ENCODE results near the gene LIPA. TPM values are rescaled to one million over a fixed set of nuclear protein-coding genes. Genes with fewer than 3 reads are reported as not detected.
"Not testable (repeated sequence)": the region's sequence is repeated elsewhere in the genome, so short reads cannot be mapped to it uniquely, and the experiment has no call there.

LIPA gene
- total RNA-seq, 2 donors from 2014 or later, result 19.8 to 30.4 TPM

DNA sequence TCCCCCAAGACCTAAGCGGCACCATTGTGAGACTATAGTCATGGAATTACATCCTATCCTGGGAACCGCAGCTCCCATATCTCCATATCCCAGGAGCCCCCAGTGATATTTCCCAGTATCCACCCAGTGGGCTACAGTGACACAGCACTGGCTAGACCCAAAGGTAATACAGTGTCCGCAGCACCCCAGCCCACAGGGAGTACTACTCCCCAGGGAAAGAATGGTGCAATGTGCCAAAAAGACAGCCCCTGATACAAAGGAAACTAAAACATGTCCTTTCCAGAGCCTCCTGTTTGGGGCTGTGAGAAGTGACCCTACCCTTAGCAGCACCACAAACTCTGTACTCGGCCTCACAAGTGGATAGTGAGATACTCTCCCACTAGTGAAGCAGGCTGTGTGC is 45.8 kb upstream of the LIPA start:
- TF ChIP-seq POLR2A (IDR thresholded peaks at IDR 0.05) (no peak), CTCF (IDR thresholded peaks at IDR 0.05) (no peak)
- intact Hi-C loops (cut with DNase I), result no loop called here
- Histone ChIP-seq H3K27me3 (no peaks in the 10 kb centered on the region), H3K36me3 (replicated peaks in 1 of 2; ENCODE audit: insufficient read depth in 1 of 2, low read depth in 2 of 2) (no peaks in the 10 kb centered on the region), H3K27ac (no peak overlapping the region), H3K4me1 (peaks cover 9% of the 10 kb centered on the region), H3K4me3 (no peak overlapping the region), H3K9me3 (no peaks in the 10 kb centered on the region)
- ATAC-seq (no peak), DNase-seq (no peak)
- 88 to 97% methylated on average over 4 of the region's 4 CpGs for WGBS, 2 donors

DNA sequence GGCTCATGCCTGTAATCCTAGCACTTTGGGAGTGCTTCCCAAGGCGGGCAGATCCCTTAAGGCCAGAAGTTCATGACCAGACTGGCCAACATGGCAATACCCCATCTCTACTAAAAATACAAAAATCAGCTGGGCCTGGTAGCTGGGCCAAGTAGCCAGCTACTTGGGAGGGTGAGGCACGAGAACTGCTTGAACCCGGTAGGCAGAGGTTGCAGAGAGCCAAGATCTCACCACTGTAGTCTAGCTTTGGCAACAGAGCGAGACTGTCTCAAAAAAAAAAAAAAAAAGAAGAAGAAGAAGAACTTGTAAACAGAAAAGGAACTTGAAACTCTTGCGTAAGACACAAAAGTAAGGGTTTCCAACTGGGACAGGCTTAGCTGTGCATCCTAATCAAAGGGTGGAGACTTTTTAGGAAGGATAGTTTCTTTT is 44.7 kb upstream of the LIPA start:
- H3K9me3 ChIP-seq, result no peaks in the 10 kb centered on the region
- no peak overlapping the region for H3K4me3 ChIP-seq
- 68 to 79% methylated on average over 5 of the region's 5 CpGs for WGBS, 2 donors
- H3K27ac ChIP-seq, result peak overlapping the region in 1 of 4 donors; percentile 39
- DNase-seq (peak in 1 of 4 donors; percentile 22), ATAC-seq (peak; percentile 12)
- no peaks in the 10 kb centered on the region for H3K36me3 ChIP-seq (replicated peaks in 1 of 2; ENCODE audit: insufficient read depth in 1 of 2, low read depth in 2 of 2)
- intact Hi-C loops (cut with DNase I), result no loop called here
- no peaks in the 10 kb centered on the region for H3K27me3 ChIP-seq
- TF ChIP-seq POLR2A (IDR thresholded peaks at IDR 0.05) (no peak), CTCF (IDR thresholded peaks at IDR 0.05) (no peak)
- H3K4me1 ChIP-seq, result peaks cover 4% of the 10 kb centered on the region

GRCh38 chr10:89295597-89295996 is 44.0 kb upstream of the LIPA start:
- H3K36me3 ChIP-seq (replicated peaks in 1 of 2; ENCODE audit: insufficient read depth in 1 of 2, low read depth in 2 of 2), result no peaks in the 10 kb centered on the region
- TF ChIP-seq POLR2A (IDR thresholded peaks at IDR 0.05), result no peak
- TF ChIP-seq CTCF (IDR thresholded peaks at IDR 0.05), result no peak
- H3K27me3 ChIP-seq, result no peaks in the 10 kb centered on the region
- 62 to 65% methylated on average over 1 of the region's 1 CpG for WGBS, 2 donors
- H3K9me3 ChIP-seq, result no peaks in the 10 kb centered on the region
- no peak overlapping the region for H3K4me3 ChIP-seq
- no peaks in the 10 kb centered on the region for H3K4me1 ChIP-seq
- no peak for ATAC-seq
- DNase-seq, result no peak
- peak overlapping the region in 1 of 4 donors; percentile 39 for H3K27ac ChIP-seq
- intact Hi-C loops (cut with DNase I), result no loop called here

DNA sequence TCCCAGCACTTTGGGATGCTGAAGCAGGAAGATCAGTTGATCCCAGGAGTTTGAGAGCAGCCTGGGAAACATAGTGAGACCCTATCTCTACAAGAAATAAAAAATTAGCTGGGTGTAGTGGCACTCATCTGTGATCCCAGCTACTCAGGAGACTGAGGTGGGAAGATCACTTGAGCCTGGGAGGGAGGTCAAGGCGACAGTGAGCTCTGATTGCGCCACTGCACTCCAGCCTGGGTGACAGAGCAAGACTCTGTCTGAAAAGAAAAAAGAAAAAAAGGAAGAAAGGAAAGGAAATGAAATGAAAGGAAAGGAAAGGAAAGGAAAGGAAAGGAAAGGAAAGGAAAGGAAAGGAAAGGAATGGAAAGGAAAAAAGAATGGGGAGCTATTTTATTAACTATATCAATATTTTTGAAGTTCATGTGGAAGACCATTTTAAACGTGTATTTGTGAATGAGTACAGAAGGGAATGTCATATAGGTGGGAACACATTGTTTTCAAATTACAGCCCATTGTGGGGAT is 43.2 kb upstream of the LIPA start:
- no peaks in the 10 kb centered on the region for H3K36me3 ChIP-seq (replicated peaks in 1 of 2; ENCODE audit: insufficient read depth in 1 of 2, low read depth in 2 of 2)
- intact Hi-C loops (cut with DNase I), result no loop called here
- H3K27ac ChIP-seq, result no peak overlapping the region

GRCh38 chr10:89285303-89285702 is 33.7 kb upstream of the LIPA start:
- intact Hi-C loops (cut with DNase I); H3K27ac ChIP-seq: not testable (repeated sequence)

More for the DNA sequence above, 43.2 kb upstream of the LIPA start:
- TF ChIP-seq CTCF (IDR thresholded peaks at IDR 0.05) (no peak), POLR2A (IDR thresholded peaks at IDR 0.05) (no peak)
- WGBS, 2 donors, result 70 to 76% methylated on average over 3 of the region's 3 CpGs
- H3K27me3 ChIP-seq, result no peaks in the 10 kb centered on the region
- H3K4me3 ChIP-seq, result no peak overlapping the region
- no peaks in the 10 kb centered on the region for H3K9me3 ChIP-seq
- H3K4me1 ChIP-seq, result no peaks in the 10 kb centered on the region
- DNase-seq (no peak), ATAC-seq (no peak)

DNA sequence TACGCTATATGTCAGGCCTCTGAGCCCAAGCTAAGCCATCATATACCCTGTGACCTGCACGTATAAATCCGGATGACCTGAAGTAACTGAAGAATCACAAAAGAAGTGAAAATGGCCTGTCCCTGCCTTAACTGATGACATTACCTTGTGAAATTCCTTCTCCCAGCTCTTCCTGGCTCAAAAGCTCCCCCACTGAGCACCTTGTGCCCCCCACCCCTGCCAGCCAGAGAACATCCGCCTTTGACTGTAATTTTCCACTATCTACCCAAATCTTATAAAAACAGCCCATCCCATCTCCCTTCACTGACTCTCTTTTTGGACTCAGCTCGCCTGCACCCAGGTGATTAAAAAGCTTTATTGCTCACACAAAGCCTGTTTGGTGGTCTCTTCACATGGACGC is 33.1 kb upstream of the LIPA start:
- H3K27me3 ChIP-seq; H3K4me1 ChIP-seq; intact Hi-C loops (cut with DNase I); DNase-seq; H3K36me3 ChIP-seq (replicated peaks in 1 of 2; ENCODE audit: insufficient read depth in 1 of 2, low read depth in 2 of 2); H3K4me3 ChIP-seq; H3K9me3 ChIP-seq; ATAC-seq: not testable (repeated sequence)
- WGBS, 2 donors, result 87 to 92% methylated on average over 6 of the region's 6 CpGs
- peak overlapping the region in 2 of 4 donors; percentile 43 to 76 for H3K27ac ChIP-seq

More at GRCh38 chr10:89285303-89285702, 33.7 kb upstream of the LIPA start:
- H3K4me1 ChIP-seq; H3K4me3 ChIP-seq; H3K27me3 ChIP-seq; H3K9me3 ChIP-seq; H3K36me3 ChIP-seq (replicated peaks in 1 of 2; ENCODE audit: insufficient read depth in 1 of 2, low read depth in 2 of 2); DNase-seq; ATAC-seq: not testable (repeated sequence)
- 78 to 81% methylated on average over 4 of the region's 4 CpGs for WGBS, 2 donors

Measured in body of pancreas (tissue), 4 donors.